SK-N-MC (cell line): ENCODE data around the gene PRPS1.

Experiments
- EZH2 ChIP-seq: fragments of 200-600 bp; sonication (generic); IDR thresholded peaks from one replicate; pipeline ENCODE4 v1.6.1; 2017; ENCODE audit warnings: antibody characterized with exemption
- POLR2AphosphoS5 ChIP-seq: IDR thresholded peaks from 2 replicates; pipeline ENCODE4 v1.6.1; 2012; ENCODE audit warnings: mild to moderate bottlenecking, low read depth, low read length, borderline replicate concordance

GRCh38 chrX:107629540-107629909 is 1.2 kb downstream of the PRPS1 start:
- TF ChIP-seq POLR2AphosphoS5 (no peak), EZH2 (no peak)
